ENCODE measurements around the gene CRTC2.
"Not testable (repeated sequence)": the region's sequence is repeated elsewhere in the genome, so short reads cannot be mapped to it uniquely, and the experiment has no call there.

CRTC2 gene, protein sequence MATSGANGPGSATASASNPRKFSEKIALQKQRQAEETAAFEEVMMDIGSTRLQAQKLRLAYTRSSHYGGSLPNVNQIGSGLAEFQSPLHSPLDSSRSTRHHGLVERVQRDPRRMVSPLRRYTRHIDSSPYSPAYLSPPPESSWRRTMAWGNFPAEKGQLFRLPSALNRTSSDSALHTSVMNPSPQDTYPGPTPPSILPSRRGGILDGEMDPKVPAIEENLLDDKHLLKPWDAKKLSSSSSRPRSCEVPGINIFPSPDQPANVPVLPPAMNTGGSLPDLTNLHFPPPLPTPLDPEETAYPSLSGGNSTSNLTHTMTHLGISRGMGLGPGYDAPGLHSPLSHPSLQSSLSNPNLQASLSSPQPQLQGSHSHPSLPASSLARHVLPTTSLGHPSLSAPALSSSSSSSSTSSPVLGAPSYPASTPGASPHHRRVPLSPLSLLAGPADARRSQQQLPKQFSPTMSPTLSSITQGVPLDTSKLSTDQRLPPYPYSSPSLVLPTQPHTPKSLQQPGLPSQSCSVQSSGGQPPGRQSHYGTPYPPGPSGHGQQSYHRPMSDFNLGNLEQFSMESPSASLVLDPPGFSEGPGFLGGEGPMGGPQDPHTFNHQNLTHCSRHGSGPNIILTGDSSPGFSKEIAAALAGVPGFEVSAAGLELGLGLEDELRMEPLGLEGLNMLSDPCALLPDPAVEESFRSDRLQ

DNA sequence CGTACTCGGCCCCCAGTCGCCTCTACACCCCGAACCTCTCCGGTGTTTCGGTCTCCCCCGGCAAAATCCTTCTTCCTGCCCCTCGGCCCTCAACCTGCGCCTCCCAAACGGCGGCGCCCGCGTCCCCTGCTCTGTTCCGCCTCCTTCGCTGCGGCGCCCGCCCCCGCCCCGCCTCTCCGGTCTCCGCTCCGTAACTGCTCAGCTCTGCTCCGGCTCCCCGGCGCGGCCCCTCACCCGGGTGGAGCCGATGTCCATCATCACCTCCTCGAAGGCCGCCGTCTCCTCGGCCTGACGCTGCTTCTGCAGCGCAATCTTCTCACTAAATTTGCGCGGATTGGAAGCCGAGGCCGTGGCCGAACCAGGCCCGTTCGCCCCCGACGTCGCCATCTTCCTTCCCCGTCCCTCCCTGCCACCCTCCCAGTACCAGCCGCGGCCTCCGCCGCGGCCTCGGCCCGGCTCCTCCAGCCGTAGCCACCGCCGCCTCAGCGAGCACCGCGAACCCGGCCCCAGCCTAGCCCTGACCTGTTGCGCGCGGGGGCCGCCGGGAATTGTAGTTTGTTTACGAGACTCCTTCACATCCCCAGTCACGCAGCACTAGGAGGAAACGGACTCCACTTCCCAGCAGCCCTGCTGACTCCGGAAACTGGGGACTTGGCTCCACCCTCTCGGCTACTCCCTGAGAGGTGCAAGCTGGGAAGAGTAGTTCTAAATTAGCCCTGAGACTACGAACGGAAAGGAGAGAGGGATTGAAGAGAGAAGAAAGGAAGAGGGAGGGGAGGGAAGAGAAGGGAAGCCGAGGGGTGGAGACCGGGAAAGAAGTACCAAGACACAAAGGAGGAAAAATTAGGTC is at the start of gene CRTC2:
Gene CRTC2 (minus strand): TSS at position 502 of the 850 bp plus-strand sequence. CDS start 115 bp downstream, at position 387.
- peak; percentile 99 for DNase-seq (ENCODE audit: low spot score)

- DNase-seq (ENCODE audit: low spot score): no peak
Observed at GRCh38 chr1:154006136-154006535, 47.7 kb upstream of the CRTC2 start.

GRCh38 chr1:154000420-154000819 is 42.0 kb upstream of the CRTC2 start:
- DNase-seq (ENCODE audit: low spot score): no peak

- not testable (repeated sequence) for DNase-seq (ENCODE audit: low spot score)
Observed at GRCh38 chr1:153996882-153997281, 38.5 kb upstream of the CRTC2 start.

- no peak for DNase-seq (ENCODE audit: low spot score)
Observed at GRCh38 chr1:153995640-153996039, 37.2 kb upstream of the CRTC2 start.

- no peak for DNase-seq (ENCODE audit: low spot score)
Observed at GRCh38 chr1:153995202-153995601, 36.8 kb upstream of the CRTC2 start.

DNA sequence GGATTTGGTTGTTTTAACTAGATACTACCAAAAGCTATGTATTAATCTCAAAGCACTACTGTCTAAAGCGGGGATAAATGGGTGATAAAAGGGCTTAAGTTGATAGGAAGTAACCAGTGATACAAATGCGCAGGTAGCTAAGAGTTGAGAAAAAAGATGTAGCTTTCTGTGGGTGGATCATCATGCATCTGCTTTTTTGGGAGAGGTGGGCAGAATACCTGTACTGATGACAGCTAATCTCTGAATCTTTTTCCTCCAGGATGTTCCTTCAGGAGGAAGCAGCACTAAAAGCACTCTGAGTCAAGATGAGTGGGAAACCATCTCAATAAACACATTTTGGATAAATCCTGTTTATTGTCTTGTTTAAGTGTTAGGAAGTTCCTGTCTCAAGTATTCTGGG is 33.4 kb upstream of the CRTC2 start:
- DNase-seq (ENCODE audit: low spot score): no peak

DNA sequence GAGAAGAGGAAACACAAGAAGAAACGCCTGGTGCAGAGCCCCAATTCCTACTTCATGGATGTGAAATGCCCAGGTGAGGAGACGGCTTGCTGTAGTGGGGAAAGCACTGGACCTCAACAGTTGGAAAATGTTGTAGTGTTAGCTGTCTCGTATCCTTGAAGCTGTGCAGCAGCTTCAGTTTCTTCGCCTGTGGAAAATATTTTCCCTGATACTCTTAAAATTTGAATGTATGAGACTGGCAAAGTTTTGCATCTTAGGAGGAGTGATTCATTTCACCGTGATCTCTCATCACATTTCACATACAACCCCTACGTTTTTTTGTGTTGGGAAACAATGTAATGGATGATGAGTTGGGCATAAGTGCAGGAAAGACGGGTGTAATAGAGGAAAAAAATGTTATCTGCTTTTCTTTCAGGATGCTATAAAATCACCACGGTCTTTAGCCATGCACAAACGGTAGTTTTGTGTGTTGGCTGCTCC is 32.8 kb upstream of the CRTC2 start:
- DNase-seq (ENCODE audit: low spot score): no peak

- DNase-seq (ENCODE audit: low spot score): peak; percentile 94
Observed at GRCh38 chr1:153990468-153991150, 32.2 kb upstream of the CRTC2 start, which contains the start of gene RPS27. Gene RPS27, plus strand, starts transcription at chr1:153990762. Its CDS starts 35 bp downstream, at chr1:153990797.

DNA sequence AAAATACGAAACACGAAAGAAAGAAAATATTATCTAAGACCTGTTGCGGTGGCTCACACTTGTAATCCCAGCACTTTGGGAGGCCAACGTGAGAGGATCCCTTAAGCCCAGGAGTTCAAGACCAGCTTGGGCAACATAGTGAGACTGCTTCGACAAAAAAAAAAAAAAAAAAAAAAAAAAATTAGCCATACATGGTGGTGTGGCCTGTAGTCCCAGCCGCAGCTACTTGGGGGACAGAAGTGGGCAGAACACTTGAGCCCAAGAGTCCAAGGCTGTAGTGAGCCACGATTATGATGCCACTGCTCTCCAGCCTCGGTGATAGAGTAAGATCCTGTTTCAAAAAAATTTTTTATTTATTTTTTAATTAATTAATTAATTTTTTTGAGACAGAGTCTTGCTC is 29.2 kb upstream of the CRTC2 start:
- no peak for DNase-seq (ENCODE audit: low spot score)

DNA sequence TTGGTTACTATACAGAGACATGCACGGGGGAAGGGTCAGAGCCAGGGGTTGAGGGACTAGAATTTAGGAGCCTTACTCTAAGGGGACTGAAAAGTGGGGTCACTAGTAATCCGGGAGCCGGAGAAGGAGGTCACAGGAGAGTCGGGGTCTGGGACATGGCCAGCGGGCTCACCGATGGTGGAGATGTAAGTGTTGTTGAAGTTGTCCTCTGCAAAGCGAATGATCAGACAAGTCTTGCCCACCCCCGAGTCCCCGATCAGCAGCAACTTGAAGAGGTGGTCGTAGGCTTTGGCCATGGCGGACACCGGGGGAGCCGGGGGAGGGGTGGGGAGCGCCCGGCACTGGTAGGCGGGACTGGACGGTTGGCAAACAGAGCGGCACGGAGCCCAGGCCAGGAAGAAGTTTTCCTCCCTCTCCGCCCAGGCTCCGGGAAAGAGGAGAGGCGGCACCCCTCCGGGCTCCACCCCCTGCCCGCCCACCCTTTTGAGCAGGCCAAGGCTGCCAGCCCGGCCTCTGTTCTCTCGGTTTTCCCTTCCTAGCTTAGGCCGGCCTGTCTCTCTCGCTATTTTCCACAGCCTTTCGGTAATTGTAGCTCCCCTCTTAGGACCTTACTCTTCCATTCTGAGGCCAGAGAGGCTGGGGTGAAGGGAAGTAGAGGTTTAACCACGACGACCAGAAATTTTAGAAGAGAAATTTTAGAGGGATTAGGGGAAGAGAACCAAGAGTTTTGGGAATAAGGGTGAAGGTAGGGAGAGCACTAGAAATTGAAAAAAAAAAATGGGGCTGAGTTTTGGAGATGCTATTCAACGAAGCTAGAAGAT is 27.7 kb upstream of the CRTC2 start, which contains the start of gene RAB13:
Gene RAB13 (minus strand): TSS at position 399 of the 821 bp plus-strand sequence. CDS start 103 bp downstream, at position 296.
- DNase-seq (ENCODE audit: low spot score): peak; percentile 87

GRCh38 chr1:153985341-153985912 is 27.0 kb upstream of the CRTC2 start:
- DNase-seq (ENCODE audit: low spot score): no peak

DNA sequence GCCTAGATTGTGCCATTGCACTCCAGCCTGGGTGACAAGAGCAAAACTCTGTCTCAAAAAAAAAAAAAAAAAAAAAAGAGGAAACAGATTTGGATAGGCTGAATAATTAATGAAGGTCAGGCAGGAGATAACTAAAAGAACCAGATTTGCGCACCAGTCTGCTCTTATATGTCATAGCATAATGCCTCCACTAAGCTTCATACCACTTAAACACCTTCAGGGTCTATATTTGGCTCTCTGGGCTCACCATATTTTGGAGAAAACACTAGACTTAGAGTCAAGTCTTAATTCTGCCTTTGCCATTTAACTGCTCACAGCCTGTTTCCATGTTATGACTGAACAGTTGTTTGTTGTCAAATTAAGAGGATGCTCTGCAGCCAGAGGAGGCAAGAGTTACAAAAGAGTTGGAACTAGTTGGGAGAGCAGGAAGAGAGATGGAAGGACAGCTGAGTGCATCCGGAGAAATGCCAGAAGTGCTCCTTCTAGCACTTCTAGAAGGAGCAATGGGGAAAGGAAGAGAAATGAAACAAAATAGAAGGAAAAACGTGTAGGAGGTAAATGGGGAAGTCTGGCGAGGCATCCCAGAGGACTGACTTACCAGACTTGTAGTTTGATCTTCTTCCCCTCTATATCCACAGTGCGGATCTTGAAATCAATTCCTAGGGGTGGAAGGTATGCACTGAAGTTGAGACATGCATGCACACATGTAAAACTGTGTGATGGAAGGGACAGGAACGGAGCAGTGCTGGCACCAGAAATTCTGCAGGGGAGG is 25.9 kb upstream of the CRTC2 start:
- no peak for DNase-seq (ENCODE audit: low spot score)

- not testable (repeated sequence) for DNase-seq (ENCODE audit: low spot score)
Observed at GRCh38 chr1:153981735-153982134, 23.3 kb upstream of the CRTC2 start.

DNA sequence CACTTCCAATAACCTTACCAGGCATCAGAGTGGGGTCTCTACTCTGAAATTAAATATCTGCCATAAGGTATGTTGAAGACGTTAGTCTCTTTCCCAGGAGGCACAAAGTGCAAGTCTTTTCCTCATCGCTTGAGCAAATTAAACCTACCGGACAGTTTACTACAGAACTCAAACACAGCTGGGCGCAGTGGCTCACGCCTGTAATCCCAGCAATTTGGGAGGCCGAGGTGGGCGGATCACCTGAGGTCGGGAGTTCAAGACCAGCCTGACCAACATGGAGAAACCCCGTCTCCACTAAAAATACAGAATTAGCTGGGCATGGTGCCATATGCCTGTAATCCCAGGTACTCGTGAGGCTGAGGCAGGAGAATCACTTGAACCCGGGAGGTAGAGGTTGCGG is 20.7 kb upstream of the CRTC2 start:
- DNase-seq (ENCODE audit: low spot score): not testable (repeated sequence)

DNA sequence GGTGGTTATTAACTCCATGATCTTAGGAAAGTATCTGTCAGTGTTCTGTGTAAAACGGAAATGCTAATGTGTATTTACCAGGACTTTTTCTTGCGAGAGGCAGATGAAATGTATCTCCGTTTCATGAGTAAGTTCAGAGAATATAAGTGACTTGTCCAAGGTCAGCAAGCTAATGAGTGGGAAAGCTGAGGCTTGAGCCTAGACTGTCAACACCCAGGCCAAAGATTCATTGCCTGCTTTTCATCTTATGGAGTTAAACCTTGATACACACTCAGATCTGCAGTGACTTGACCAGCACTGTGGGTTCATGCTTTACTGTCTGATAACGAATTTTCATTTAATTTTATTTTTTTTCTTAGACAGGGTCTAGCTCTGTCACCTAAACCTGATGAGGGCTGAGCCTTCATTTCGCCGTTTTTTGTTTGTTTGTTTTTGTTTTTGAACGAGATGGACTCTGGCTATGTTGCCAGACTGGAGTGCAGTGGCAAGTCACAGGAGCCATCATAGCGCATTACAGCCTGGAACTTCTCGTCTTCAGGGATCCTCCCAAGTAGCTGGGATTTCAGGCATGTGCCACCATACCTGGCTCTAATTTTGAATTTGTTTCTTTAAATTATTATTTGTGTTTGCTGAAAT is 20.0 kb upstream of the CRTC2 start:
- no peak for DNase-seq (ENCODE audit: low spot score)

DNA sequence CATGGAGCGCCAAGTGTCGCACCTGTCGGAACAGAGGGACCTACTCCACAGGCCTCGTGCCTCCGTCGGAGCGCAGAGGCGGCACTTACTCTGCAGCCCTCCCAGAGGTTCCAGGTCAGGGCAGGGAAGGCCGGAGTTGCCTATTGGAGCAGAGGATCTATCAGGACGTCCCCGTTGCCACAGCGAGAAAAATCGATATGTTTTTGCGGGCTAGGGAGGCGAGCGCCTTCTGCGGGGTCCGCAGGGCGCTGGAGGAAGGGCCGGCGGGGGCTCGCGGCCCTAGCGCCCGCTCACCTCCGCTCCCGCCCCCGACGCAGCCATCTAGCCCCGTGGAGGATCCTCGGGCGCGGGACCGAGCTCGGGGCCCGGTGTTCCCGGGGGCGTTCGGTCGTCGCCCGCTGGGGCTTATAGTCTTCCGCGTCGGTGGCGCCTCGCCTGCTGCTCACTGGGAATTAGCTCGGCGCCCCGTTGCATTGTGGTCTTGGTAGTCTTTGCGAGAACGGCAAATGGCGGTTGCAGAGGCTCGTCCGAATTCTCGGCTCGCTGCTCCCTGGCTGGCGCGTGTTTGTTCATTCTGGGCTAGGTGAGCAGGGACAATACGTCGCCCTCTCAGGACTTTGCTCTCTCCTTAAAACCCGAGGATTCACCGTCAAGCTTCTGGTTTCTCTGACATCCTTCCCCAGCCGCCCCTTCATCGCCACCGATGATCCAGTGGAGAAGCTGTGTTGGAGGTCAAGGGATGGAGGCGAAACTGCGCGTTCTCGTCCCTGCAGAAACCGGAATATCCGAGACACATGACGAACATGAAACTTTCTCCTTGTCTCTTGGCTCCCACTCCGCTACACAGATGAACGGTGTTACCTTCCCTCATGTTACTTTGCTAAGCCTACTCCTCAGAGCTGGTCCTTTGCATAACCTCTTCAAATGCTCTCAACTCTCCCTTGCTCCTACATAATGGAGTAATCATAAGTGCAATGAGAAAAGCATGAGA is 19.1 kb upstream of the CRTC2 start, which contains the start of gene JTB:
Gene JTB (minus strand): TSS at position 425 of the 991 bp plus-strand sequence. CDS start 422 bp downstream, at position 3.
- DNase-seq (ENCODE audit: low spot score): peak; percentile 81

All from HuH-7.5 (cell line).